ENCODE measurements around the gene MCM6.
"Not testable (repeated sequence)": the region's sequence is repeated elsewhere in the genome, so short reads cannot be mapped to it uniquely, and the experiment has no call there.

Gene MCM6

GRCh38 chr2:135818937-135819610, 57.2 kb downstream of the MCM6 start:
- DNase-seq, result peak in 1 of 2 donors; percentile 15

- no peak for DNase-seq
Measured at GRCh38 chr2:135817951-135818350, 58.3 kb downstream of the MCM6 start.

- DNase-seq, result no peak
Measured at GRCh38 chr2:135817466-135817865, 58.8 kb downstream of the MCM6 start.

- no peak for DNase-seq
Measured at GRCh38 chr2:135815269-135815668, 61.0 kb downstream of the MCM6 start.

GRCh38 chr2:135812907-135813511, 63.2 kb downstream of the MCM6 start:
- DNase-seq, result no peak

- DNase-seq, result not testable (repeated sequence)
Measured at GRCh38 chr2:135807874-135808273, 68.4 kb downstream of the MCM6 start.

- DNase-seq, result no peak
Measured at GRCh38 chr2:135803278-135803677, 73.0 kb downstream of the MCM6 start.

DNA sequence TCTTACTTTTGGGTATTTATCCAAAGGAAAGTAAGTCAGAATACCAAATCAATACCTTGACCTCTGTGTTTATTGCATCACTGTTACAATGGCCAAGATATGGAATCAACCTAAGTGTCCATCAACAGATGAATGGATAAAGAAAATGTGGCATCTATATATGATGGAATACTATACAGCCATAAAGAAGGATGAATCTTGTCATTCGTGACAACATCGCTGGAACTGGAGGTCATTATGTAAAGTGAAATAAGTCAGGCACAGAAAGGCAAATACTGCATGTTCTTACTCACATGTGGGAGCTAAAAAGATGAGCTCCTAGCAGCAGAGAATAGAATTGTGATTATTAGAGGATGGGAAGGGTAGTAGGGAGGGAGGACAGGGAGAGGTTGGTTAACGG, 73.9 kb downstream of the MCM6 start:
- DNase-seq, result no peak

GRCh38 chr2:135800513-135801460, 75.5 kb downstream of the MCM6 start:
- DNase-seq, result no peak

GRCh38 chr2:135799738-135800137, 76.5 kb downstream of the MCM6 start:
- no peak for DNase-seq

DNA sequence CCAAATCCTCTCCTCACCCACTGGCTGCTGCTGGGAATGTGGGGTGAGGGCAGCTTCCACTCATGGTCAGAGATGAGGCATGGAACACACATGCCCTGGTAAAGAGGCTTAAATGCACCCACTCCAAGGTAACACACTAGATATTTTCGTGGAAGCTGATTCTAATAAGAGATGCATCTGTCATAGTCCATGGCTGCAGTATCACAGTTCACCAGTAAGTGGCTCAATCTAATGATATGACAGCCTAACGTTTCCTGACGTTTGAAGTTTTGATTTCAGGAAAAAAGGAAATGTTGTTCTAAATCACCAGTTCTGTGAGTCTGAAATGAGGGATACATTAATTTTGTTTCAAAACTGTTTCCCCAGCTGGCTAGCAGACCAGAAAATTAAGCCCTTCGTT, 77.5 kb downstream of the MCM6 start:
- no peak for DNase-seq

DNA sequence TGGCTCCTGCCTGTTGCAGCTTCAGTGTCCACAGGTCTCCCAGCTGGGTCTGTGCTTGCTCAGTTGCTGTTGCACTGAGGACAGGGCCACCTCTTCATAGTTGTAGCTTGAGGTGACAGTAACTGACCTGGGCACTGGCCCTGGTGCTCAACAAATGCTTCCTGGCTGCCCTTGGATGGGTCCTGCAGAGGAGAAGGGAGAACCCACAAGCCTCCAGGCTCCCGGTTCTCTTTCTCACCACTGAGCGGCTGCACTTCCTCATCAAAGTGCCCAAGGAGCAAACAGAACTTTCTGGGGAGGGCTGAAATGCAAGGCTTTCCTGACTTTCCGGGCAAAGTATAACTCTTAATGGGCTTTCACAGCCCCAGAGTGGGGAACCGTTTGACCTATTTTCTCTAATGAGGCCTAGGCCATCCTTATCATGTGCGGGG, 78.0 kb downstream of the MCM6 start:
- no peak for DNase-seq

DNA sequence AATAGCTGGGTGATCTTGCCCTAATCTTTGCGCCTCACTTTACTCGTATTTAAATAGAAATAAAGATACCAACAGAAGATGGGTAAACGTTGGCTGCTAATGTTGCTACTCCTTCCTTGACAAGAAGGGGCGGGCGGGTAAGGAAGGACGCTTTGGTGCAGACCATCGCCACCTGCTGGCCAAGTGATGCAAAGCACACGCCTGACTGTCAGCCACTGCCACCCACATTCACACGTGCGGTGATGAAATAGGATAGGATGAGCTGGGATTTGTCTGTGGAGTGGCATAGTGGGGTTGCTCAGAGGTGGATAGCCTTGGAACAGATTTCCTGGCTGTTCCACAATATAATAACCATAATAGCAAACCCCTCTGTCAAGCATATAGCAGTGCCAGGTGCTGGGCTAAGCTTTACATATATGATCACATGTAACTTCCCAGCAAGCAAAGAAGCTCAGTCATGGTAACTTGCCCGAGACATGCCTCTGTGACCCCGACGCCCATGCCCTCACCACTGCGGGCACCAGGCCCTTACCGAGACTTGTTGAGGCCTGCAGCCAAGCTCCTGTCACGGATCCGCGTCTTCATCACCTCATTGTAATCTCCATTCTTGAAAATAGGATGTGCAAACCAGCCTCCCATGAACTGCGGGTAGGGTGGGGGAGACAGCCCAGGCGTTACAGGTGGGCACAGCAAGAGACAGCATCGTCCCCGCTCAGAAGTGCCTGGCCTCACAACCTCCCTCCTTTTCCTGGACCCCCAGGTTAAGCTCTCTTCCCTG, 78.6 kb downstream of the MCM6 start:
- peak; percentile 74 for DNase-seq

GRCh38 chr2:135796606-135797005, 79.6 kb downstream of the MCM6 start:
- no peak for DNase-seq

GRCh38 chr2:135795641-135796040, 80.6 kb downstream of the MCM6 start:
- DNase-seq, result not testable (repeated sequence)

DNA sequence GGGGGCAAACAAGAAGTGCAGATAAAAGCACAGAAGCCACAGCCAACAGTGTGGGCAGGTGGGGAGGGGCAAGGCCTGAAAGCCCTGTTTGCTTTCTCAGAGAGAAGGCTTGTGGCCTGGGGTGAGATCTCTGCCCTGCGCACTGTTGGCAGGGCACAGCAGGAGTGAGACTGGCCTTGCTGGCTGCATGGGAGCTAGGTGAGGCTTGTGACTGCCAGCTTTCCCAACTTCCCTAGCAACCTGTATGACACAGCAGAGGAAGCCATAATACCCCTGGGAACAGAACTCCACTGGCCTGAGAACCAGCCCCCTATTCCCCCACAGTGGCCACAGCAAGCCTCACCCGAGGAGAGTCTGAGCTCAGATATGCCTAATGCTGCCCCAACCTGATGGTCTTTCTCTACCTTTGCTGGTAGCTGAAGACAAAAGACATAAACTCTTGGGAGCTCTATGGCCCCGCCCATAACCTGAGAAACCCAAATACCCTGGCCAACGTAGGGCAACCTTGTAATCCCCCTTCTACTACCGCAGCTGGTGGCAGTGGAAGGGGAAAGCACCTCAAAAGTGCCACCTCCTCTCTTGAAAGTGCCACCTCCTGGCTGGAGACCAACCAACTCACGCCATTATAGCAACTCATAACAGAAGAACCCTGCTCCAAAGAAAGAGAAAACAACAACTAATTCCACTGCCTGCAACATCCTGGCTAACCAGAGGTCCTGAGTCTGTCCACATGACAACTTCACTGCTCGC, 83.7 kb downstream of the MCM6 start:
- DNase-seq, result no peak

DNA sequence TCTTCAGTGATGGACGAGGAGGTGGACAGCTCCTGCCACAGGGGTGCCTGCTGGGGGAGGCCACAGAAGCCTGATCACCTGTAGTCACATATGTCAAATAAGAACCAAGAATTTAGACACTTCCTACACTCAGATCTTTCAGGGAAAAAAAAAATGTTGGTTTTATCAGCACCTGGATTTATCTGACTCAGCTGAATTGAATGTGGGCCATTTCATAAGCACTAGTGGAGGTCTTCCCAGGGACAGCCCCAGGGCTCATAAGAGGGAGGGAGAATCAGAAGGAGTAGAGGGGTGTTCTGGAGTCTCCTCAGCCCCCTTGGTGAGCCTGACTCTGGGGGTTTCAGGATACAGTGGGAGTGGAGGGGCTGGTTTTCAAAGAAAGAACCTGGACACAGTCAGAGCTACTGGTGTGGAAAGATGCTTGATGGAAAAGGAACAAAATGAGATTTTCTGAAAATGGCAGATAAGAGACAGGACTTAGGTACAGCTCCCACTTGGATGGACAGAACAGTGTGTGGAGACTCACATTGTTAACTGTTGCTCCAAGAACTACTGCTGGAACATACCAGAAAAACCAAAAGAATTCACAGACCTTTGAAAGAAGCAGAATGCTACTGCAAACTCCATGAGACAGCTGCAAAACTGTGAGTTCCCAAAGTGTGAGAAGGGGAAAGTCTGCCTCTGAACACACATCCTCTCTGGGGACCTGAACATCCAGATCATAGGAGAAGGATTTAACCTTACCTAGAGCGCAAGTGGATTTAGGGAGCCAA, 84.6 kb downstream of the MCM6 start:
- no peak for DNase-seq

- no peak for DNase-seq
Measured at GRCh38 chr2:135790423-135790822, 85.8 kb downstream of the MCM6 start.
